Caco-2 (cell line): ENCODE measurements around the gene SPTLC2. TPM values are rescaled to one million over a fixed set of nuclear protein-coding genes. Genes with fewer than 3 reads are reported as not detected.

Experiments used
- BruUV-seq: library from RNA; stranded (reverse); fragments of 400-500 nt; replicated peaks from 2 replicates; lab custom pipeline; 2021; lab: Mats Ljungman, UMichigan
- CTCF ChIA-PET: fragments of 300-600 bp; sonication (Branson Sonifier 250); formaldehyde crosslinking; loops from one replicate; lab custom pipeline; 2022; ENCODE audit warnings: antibody characterized with exemption; lab: Charles Lee
- POLR2A ChIA-PET: fragments of 300-600 bp; sonication (Branson Sonifier 250); formaldehyde crosslinking; loops from one replicate; lab custom pipeline; 2022; ENCODE audit warnings: antibody characterized with exemption; lab: Charles Lee
- DNase-seq, 2 experiments: peaks; one replicate each; pipeline versions ENCODE4 v3.0.0 to v3.0.0-alpha.2; 2020 to 2022
- H3K27me3 ChIP-seq: replicated peaks from 2 replicates; pipeline ENCODE4 v1.6.0; 2011; ENCODE audit warnings: low read length; ENCODE audit not compliant: control insufficient read depth, insufficient read depth
- H3K36me3 ChIP-seq: 2 replicates; pipeline ENCODE4 v1.5.1; 2011; ENCODE audit warnings: low read length; ENCODE audit not compliant: control insufficient read depth, insufficient read depth
- H3K4me1 ChIP-seq: fragments of 250-450 bp; sonication (Bioruptor Pico); 2 replicates; pipeline ENCODE4 v1.5.1; 2020; ENCODE audit warnings: mild to moderate bottlenecking
- H3K4me3 ChIP-seq: 2 replicates; pipeline ENCODE4 v1.5.1; 2011; ENCODE audit warnings: low read depth, mild to moderate bottlenecking, control low read depth, low read length
- H3K9me3 ChIP-seq: fragments of 250-450 bp; sonication (Bioruptor Pico); 2 replicates; pipeline ENCODE4 v1.5.1; 2020; ENCODE audit warnings: mild to moderate bottlenecking, moderate library complexity
- H3K27ac Mint-ChIP-seq: one replicate; pipeline ENCODE4 v1.8.0; 2022; ENCODE audit warnings: mixed read lengths; ENCODE audit not compliant: unreplicated experiment
- H3K27me3 Mint-ChIP-seq: one replicate; pipeline ENCODE4 v1.8.0; 2022; ENCODE audit warnings: mixed read lengths; ENCODE audit not compliant: insufficient read depth, unreplicated experiment
- H3K36me3 Mint-ChIP-seq: one replicate; pipeline ENCODE4 v1.8.0; 2022; ENCODE audit warnings: mild to moderate bottlenecking, mixed read lengths; ENCODE audit not compliant: insufficient read depth, unreplicated experiment
- H3K4me1 Mint-ChIP-seq: one replicate; pipeline ENCODE4 v1.8.0; 2022; ENCODE audit warnings: low read depth, mixed read lengths; ENCODE audit not compliant: unreplicated experiment
- H3K4me3 Mint-ChIP-seq: one replicate; pipeline ENCODE4 v1.8.0; 2022; ENCODE audit warnings: mild to moderate bottlenecking, moderate library complexity, mixed read lengths; ENCODE audit not compliant: unreplicated experiment
- H3K9me3 Mint-ChIP-seq: one replicate; pipeline ENCODE4 v1.8.0; 2022; ENCODE audit warnings: mixed read lengths; ENCODE audit not compliant: unreplicated experiment
- CTCF ChIP-seq, 2 experiments: fragments of 200-600 bp in 1 of 2; IDR thresholded peaks; 1 replicate in 1 of 2; 2 replicates in 1 of 2; pipeline versions ENCODE4 v1.5.1 to v1.8.0; 2011 to 2022; ENCODE audit warnings: antibody characterized with exemption in 1 of 2, control low read depth in 1 of 2, inconsistent platforms in 1 of 2, low read depth in 1 of 2, low read length in 1 of 2, mild to moderate bottlenecking in 1 of 2, moderate library complexity in 1 of 2; ENCODE audit not compliant: insufficient read depth in 1 of 2, severe bottlenecking in 1 of 2, unreplicated experiment in 1 of 2
- intact Hi-C: fragments of 100-400 bp; cut with micrococcal nuclease; formaldehyde crosslinking; loops from one replicate; pipeline ENCODE4 v1.10.0; 2022; ENCODE audit not compliant: unreplicated experiment
- total RNA-seq: library from RNA; stranded (reverse); gene quantifications from 2 replicates; pipeline ENCODE4 v1.2.3, GENCODE V29; 2022

SPTLC2 gene
- total RNA-seq, 1 experiment from 2014 or later, result 49.6 TPM

- ChIA-PET POLR2A (no interaction called here), CTCF (interaction anchor here (0.6 to 1.0 kb wide), 2 partner anchors 39 to 476 kb away, joined by 3 read pairs; no protein-coding TSS in a partner anchor)
- peak within 1 kb of the TSS; percentile 77 for H3K4me3 ChIP-seq
- no peaks in the 10 kb centered on the region for H3K9me3 Mint-ChIP-seq
- peaks cover 17% of the 10 kb centered on the region for H3K4me1 Mint-ChIP-seq
- H3K27me3 Mint-ChIP-seq, result no peaks in the 10 kb centered on the region
- H3K27me3 ChIP-seq, result no peaks in the 10 kb centered on the region
- peak; percentile 76 to 85 for DNase-seq
- peaks cover 4% of the 10 kb centered on the region; the same call in 1 of the 2 replicates for H3K4me1 ChIP-seq
- H3K9me3 ChIP-seq, result no peaks in the 10 kb centered on the region
- H3K36me3 Mint-ChIP-seq, result peaks cover 16% of the 10 kb centered on the region
- H3K36me3 ChIP-seq, result no peaks in the 10 kb centered on the region
- intact Hi-C loops, result loop anchor here (1.0 kb wide), 1 partner anchor 41 kb away; the partner anchor contains the start of gene VIPAS39
- H3K4me3 Mint-ChIP-seq, result peak within 1 kb of the TSS; percentile 89
- peak within 1 kb of the TSS; percentile 28 for H3K27ac Mint-ChIP-seq
- TSS peak; percentile 14 for BruUV-seq
- no peak for TF ChIP-seq CTCF (IDR thresholded peaks at IDR 0.05; ENCODE audit: insufficient read depth in 1 of 2, low read depth in 1 of 2, low read length in 1 of 2, severe bottlenecking in 1 of 2, unreplicated experiment in 1 of 2)
Measured at GRCh38 chr14:77498120-77498979, 118.1 kb downstream of the SPTLC2 start, which contains the start of gene ISM2. TSS of gene ISM2 (minus strand) at chr14:77498816. CDS start at chr14:77498793, 23 bp downstream.

- Histone ChIP-seq H3K4me1 (peaks cover 4% of the 10 kb centered on the region; the same call in 1 of the 2 replicates), H3K4me3 (no peak overlapping the region), H3K36me3 (no peaks in the 10 kb centered on the region), H3K9me3 (no peaks in the 10 kb centered on the region), H3K27me3 (no peaks in the 10 kb centered on the region)
- DNase-seq, result peak in 1 of 2 experiments; percentile 4
- ChIA-PET POLR2A (no interaction called here), CTCF (no interaction called here)
- no peaks in the 10 kb centered on the region for H3K9me3 Mint-ChIP-seq
- H3K36me3 Mint-ChIP-seq, result peaks cover 11% of the 10 kb centered on the region
- no peak overlapping the region for H3K4me3 Mint-ChIP-seq
- no peak for TF ChIP-seq CTCF (IDR thresholded peaks at IDR 0.05; ENCODE audit: insufficient read depth in 1 of 2, low read depth in 1 of 2, low read length in 1 of 2, severe bottlenecking in 1 of 2, unreplicated experiment in 1 of 2)
- H3K27ac Mint-ChIP-seq, result no peak overlapping the region
- peaks cover 14% of the 10 kb centered on the region for H3K4me1 Mint-ChIP-seq
- H3K27me3 Mint-ChIP-seq, result no peaks in the 10 kb centered on the region
- no TSS peak for BruUV-seq
- intact Hi-C loops, result no loop called here
Measured at GRCh38 chr14:77495334-77495733, 121.1 kb downstream of the SPTLC2 start.

GRCh38 chr14:77491056-77491455 lies 125.4 kb downstream of the SPTLC2 start:
- no peaks in the 10 kb centered on the region for H3K4me1 Mint-ChIP-seq
- H3K27me3 Mint-ChIP-seq, result no peaks in the 10 kb centered on the region
- H3K36me3 Mint-ChIP-seq, result no peaks in the 10 kb centered on the region
- H3K27ac Mint-ChIP-seq, result no peak overlapping the region
- Histone ChIP-seq H3K9me3 (no peaks in the 10 kb centered on the region), H3K4me3 (no peak overlapping the region), H3K4me1 (no peaks in the 10 kb centered on the region), H3K36me3 (no peaks in the 10 kb centered on the region), H3K27me3 (no peaks in the 10 kb centered on the region)
- no TSS peak for BruUV-seq
- POLR2A ChIA-PET, result no interaction called here
- DNase-seq, result peak in 1 of 2 experiments; percentile 20
- H3K9me3 Mint-ChIP-seq, result no peaks in the 10 kb centered on the region
- H3K4me3 Mint-ChIP-seq, result no peak overlapping the region
- CTCF ChIA-PET, result no interaction called here
- TF ChIP-seq CTCF (IDR thresholded peaks at IDR 0.05; ENCODE audit: insufficient read depth in 1 of 2, low read depth in 1 of 2, low read length in 1 of 2, severe bottlenecking in 1 of 2, unreplicated experiment in 1 of 2), result no peak
- intact Hi-C loops, result no loop called here
